Colonic mucosa (tissue), 4 donors: ENCODE measurements around the gene MYH11. TPM values are rescaled to one million over a fixed set of nuclear protein-coding genes. Genes with fewer than 3 reads are reported as not detected.
"Not testable (repeated sequence)": the region's sequence is repeated elsewhere in the genome, so short reads cannot be mapped to it uniquely, and the experiment has no call there.

Experiments used
- DNase-seq: peaks from one replicate; pipeline ENCODE4 v3.0.0-alpha.2; 2020
- H3K27ac ChIP-seq: fragments of 200-600 bp; one replicate; pipeline ENCODE4 v1.8.0; 2021
- H3K27me3 ChIP-seq: fragments of 200-600 bp; one replicate; pipeline ENCODE4 v1.8.0; 2021
- H3K36me3 ChIP-seq: fragments of 200-600 bp; one replicate; pipeline ENCODE4 v1.8.0; 2021
- H3K4me1 ChIP-seq: fragments of 200-600 bp; one replicate; pipeline ENCODE4 v1.8.0; 2021; ENCODE audit warnings: mild to moderate bottlenecking
- H3K4me3 ChIP-seq: fragments of 200-600 bp; one replicate; pipeline ENCODE4 v1.8.0; 2021
- H3K9ac ChIP-seq, 2 donors: one replicate each; pipeline ENCODE4 v1.7.0; 2013; ENCODE audit warnings: control low read depth in 2 of 2, low read depth in 2 of 2, low read length in 2 of 2
- H3K9me3 ChIP-seq: fragments of 200-600 bp; one replicate; pipeline ENCODE4 v1.8.0; 2021
- intact Hi-C: fragments of 100-400 bp; cut with DNase I; formaldehyde crosslinking; loops from one replicate; pipeline ENCODE4 v1.14.1; 2022
- total RNA-seq, 2 donors: library from RNA; stranded (reverse); fragmentation: NEBNext Ultra II Directional in 1 of 2; extraction: Animal tissue kit (Norgen Biotek cat#: 25700) in 1 of 2; gene quantifications; one replicate each; pipeline ENCODE4 v1.2.1, GENCODE V29; 2021
- TF ChIP-seq, protein P1 (sequence below): fragments of 200-600 bp; IDR thresholded peaks from one replicate; pipeline ENCODE4 v1.8.0; 2022; ENCODE audit warnings: antibody characterized with exemption, mild to moderate bottlenecking
- donor health status: healthy.
- donor health status: DM: no; HTN: no; CAD: no.
- donor health status: DM: no; HTN: no; CAD: no.

Gene MYH11
- total RNA-seq, 2 donors from 2014 or later = 30.0 to 770 TPM

DNA sequence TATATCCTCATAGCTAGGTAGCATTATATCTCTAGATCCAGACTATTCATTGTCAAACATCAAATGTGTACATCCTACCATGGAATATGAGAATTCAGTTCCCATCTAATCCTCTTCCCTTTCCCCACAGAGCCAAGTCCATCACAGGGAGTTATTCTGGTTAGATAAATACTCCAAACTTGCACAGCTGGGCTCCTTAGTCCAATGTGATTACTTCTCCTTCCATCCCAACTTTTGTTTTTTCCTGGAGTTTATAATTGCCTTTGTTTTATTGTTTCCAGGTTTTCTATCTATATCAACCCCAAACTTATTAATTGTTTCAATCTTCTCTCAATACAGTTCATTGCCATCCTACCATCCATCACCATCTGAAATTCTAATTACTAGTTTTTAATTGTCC is 59.9 kb downstream of the MYH11 start:
- no peaks in the 10 kb centered on the region for H3K9me3 ChIP-seq
- intact Hi-C loops = no loop called here
- no peak overlapping the region for H3K4me3 ChIP-seq
- H3K27me3 ChIP-seq = no peaks in the 10 kb centered on the region
- H3K9ac ChIP-seq = no peak overlapping the region
- no peak overlapping the region for H3K27ac ChIP-seq
- H3K4me1 ChIP-seq = no peaks in the 10 kb centered on the region
- no peak for DNase-seq
- no peaks in the 10 kb centered on the region for H3K36me3 ChIP-seq
- TF ChIP-seq, protein P1, sequence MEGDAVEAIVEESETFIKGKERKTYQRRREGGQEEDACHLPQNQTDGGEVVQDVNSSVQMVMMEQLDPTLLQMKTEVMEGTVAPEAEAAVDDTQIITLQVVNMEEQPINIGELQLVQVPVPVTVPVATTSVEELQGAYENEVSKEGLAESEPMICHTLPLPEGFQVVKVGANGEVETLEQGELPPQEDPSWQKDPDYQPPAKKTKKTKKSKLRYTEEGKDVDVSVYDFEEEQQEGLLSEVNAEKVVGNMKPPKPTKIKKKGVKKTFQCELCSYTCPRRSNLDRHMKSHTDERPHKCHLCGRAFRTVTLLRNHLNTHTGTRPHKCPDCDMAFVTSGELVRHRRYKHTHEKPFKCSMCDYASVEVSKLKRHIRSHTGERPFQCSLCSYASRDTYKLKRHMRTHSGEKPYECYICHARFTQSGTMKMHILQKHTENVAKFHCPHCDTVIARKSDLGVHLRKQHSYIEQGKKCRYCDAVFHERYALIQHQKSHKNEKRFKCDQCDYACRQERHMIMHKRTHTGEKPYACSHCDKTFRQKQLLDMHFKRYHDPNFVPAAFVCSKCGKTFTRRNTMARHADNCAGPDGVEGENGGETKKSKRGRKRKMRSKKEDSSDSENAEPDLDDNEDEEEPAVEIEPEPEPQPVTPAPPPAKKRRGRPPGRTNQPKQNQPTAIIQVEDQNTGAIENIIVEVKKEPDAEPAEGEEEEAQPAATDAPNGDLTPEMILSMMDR = no peak

- TF ChIP-seq, protein P1 = no peak
- intact Hi-C loops = no loop called here
- H3K4me1 ChIP-seq = no peaks in the 10 kb centered on the region
Measured at GRCh38 chr16:15795615-15796014, 61.2 kb downstream of the MYH11 start.

DNA sequence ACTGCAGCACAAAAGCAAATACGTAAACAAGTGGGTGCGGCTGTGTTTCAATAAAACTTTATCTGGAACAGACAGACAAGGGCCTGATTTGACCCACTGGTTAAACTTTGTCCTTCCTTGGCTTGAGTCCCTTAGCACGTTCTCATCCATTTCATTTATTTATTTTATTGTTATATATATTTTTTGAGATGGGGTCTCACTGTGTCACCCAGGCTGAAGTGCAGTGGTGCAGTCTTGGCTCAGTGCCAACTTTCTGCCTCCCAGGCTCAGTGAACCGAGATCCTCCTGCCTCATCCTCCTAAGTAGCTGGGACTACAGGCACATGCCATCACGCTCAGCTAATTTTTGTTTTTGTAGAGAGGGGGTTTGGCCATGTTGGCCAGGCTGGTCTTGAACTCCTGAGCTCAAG is 64.3 kb downstream of the MYH11 start:
- Histone ChIP-seq H3K27ac (no peak overlapping the region), H3K36me3 (no peaks in the 10 kb centered on the region), H3K9me3 (no peaks in the 10 kb centered on the region), H3K9ac (no peak overlapping the region), H3K27me3 (no peaks in the 10 kb centered on the region), H3K4me1 (no peaks in the 10 kb centered on the region), H3K4me3 (no peak overlapping the region)
- TF ChIP-seq, protein P1 = no peak
- DNase-seq = no peak
- intact Hi-C loops = no loop called here

More at GRCh38 chr16:15795615-15796014, 61.2 kb downstream of the MYH11 start:
- Histone ChIP-seq H3K9me3 (no peaks in the 10 kb centered on the region), H3K4me3 (no peak overlapping the region), H3K27ac (no peak overlapping the region), H3K9ac (no peak overlapping the region), H3K36me3 (no peaks in the 10 kb centered on the region), H3K27me3 (no peaks in the 10 kb centered on the region)
- DNase-seq = no peak

- H3K9me3 ChIP-seq = no peaks in the 10 kb centered on the region
- TF ChIP-seq, protein P1 = no peak
- H3K27ac ChIP-seq = no peak overlapping the region
- no peaks in the 10 kb centered on the region for H3K27me3 ChIP-seq
- intact Hi-C loops = no loop called here
- H3K4me3 ChIP-seq = no peak overlapping the region
- DNase-seq = no peak
- H3K9ac ChIP-seq = no peak overlapping the region
- H3K4me1 ChIP-seq = no peaks in the 10 kb centered on the region
- H3K36me3 ChIP-seq = no peaks in the 10 kb centered on the region
Measured at GRCh38 chr16:15790458-15790857, 66.4 kb downstream of the MYH11 start.

DNA sequence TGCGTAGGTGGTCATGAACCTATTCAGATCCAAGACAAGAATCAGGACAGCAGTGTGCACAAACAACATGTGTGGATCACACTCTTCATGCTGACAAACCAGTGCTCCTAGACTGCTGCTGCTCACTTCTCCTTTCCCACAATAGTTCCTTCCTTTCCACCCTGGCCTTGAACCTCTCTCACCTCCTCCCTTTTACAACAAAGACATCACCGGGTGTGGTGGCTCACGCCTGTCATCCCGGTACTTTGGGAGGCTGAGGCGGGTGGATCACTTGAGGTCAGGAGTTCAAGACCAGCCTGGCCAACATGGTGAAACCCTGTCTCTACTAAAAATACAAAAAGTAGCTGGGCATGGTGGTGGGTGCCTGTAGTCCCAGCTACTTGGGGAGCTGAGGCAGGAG is 67.0 kb downstream of the MYH11 start:
- intact Hi-C loops, H3K9ac ChIP-seq, H3K9me3 ChIP-seq, H3K4me3 ChIP-seq, H3K4me1 ChIP-seq, H3K36me3 ChIP-seq, DNase-seq, H3K27ac ChIP-seq, H3K27me3 ChIP-seq: not testable (repeated sequence)

GRCh38 chr16:15788846-15789239 is 68.0 kb downstream of the MYH11 start:
- Histone ChIP-seq H3K4me3 (no peak overlapping the region), H3K9me3 (no peaks in the 10 kb centered on the region), H3K36me3 (no peaks in the 10 kb centered on the region), H3K9ac (no peak overlapping the region), H3K27me3 (no peaks in the 10 kb centered on the region), H3K4me1 (no peaks in the 10 kb centered on the region), H3K27ac (no peak overlapping the region)
- TF ChIP-seq, protein P1 = no peak
- intact Hi-C loops = no loop called here
- no peak for DNase-seq
